NCI-H345 treated with DMSO at 0.1 percent for 48 hours (cell line): ENCODE data around the gene POLR2F.
A peak's percentile ranks its signal among the peaks of the same experiment; 100 is the strongest.
"Not testable (repeated sequence)": the region's sequence is repeated elsewhere in the genome, so short reads cannot be mapped to it uniquely, and the experiment has no call there.

Experiments used
- DNase-seq: peaks from one replicate; lab custom pipeline; 2025; ENCODE audit not compliant: unreplicated experiment; lab: John Stamatoyannopoulos, UW

POLR2F gene

DNA sequence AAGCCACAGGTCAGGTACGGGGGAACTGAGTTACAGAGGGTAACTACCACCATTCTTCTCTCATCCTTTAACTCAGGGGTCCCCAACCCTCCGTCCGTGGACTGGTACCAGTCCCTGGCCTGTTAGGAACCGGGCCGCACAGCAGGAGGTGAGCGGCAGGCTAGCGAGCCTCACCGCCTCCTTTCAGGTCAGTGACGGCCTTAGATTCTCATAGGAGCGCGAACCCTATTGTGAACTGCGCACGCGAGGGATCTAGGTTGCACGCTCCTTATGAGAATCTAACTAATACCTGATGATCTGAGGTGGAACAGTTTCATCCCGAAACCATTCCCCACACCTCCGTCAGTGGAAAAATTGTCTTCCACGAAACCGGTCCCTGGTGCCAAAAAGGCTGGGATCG is 870 bp upstream of the POLR2F start:
- DNase-seq, result not testable (repeated sequence)

DNA sequence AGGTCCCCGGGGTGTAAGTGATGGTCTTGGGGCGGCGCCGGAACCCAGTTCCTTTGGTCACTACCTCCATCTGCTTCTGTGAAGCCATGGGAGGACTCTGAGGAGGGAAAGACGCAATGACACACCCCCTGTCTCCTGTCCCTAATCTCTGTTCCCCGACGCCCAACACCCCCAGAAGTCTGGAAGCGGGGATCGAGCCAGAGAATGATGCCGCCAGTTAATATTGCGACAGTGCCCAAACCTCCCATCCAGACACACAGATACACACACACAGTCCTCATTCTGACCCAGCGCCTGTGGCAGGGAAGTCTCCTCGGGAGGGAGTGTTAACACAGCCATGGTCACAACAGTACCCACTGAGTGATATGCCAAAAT is 450 bp upstream of the POLR2F start:
- DNase-seq, result no peak

DNA sequence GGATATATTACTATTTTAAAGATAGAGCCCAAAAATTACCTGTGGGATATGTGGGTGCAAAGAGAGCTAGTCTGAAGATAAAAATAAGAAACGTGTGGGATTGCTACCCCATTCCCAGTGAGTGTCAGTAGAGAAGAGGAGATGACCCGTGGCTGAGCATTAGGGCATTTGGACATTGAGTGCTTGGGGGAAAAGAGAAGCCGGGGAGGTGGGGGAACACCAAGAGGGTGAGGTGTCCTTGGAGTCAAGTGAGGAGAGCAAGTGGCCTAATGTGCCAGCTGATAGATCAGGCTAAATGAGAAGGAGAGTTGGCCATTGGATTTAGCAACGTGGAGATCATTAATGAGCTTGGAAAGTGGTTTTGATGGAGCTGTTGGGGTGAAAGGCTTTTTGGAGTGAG is 1.2 kb downstream of the POLR2F start:
- DNase-seq, result no peak

DNA sequence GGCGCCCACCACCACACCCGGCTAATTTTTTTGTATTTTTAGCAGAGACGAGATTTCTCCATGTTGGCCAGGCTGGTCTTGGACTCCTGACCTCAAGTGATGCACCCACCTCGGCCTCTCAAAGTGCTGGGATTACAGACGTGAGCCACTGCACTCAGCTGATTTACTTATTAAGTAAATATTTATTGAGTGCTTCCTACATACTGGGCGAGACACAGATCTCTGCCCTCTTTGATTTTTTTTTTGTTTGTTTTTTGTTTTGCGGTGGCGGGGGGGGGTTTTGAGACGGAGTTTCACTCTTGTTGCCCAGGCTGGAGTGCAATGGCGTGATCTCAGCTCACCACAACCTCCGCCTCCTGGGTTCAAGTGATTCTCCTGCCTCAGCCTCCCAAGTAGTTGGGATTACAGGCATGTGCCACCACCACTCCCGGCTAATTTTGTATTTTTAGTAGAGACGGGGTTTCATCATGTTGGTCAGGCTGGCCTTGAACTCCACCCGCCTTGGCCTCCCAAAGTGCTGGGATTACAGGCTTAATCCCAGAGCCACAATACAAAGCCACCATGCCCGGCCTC is 2.4 kb downstream of the POLR2F start:
- DNase-seq, result not testable (repeated sequence)

DNA sequence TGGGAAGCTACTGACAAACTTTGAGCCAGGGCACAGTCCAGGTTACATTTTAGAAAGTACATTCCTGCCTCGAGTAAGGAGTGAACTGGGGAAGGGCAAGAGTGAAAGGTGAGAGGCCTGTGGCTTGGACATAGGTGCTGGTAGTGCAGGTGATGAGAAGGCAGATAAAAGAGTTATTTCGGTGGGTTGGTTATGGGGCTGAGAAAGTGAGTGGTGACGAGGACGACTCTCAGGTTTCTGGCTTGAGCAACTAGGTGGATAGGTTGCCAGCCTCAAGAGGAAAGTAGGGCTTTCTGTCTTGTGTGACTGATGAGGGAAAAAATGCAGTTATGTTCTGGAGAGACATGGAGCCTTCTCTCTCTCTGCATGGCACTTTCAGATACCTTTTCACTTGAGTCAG is 3.7 kb downstream of the POLR2F start:
- no peak for DNase-seq

DNA sequence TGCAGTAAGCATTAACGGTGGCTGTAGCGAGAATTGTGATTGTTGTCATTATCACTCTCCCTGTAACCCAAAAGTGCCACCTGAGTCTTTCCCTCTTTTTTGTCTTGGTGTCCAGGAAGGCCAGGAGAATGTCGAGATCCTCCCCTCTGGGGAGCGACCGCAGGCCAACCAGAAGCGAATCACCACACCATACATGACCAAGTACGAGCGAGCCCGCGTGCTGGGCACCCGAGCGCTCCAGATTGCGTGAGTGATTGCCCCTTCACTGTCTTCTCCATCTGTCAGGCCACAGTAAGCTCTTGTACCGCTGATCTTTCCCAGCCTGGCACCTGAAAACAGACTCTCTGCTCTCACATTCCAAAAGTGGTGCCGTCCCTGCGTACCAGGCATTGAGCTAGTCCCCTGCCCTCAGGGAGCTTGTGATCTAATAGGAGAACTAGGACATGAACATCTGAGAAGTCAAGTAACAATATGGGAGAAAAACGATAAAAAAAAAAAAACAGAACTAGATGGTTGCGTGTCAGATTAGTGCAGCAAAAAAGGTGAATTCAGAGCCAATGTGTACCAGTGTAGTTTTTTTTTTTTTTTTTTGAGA is 5.8 kb downstream of the POLR2F start:
- DNase-seq, result no peak

DNA sequence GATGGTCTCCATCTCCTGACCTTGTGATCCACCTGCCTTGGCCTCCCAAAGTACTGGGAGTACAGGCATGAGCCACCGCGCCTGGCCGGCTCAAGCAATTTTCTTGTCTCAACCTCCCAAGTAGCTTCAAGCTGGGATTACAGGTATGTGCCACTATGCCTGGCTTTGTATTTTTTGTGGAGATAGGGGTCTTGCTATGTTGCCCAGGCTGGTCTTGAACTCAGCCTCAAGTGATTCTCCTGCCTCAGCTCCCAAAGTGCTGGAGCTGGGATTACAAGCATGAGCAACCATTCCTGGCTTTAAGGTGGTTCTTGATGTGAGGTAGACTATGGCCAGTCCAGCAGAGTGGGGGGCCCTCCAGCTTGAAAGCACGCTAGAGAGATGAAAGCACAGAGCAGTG is 7.6 kb downstream of the POLR2F start:
- DNase-seq, result no peak

DNA sequence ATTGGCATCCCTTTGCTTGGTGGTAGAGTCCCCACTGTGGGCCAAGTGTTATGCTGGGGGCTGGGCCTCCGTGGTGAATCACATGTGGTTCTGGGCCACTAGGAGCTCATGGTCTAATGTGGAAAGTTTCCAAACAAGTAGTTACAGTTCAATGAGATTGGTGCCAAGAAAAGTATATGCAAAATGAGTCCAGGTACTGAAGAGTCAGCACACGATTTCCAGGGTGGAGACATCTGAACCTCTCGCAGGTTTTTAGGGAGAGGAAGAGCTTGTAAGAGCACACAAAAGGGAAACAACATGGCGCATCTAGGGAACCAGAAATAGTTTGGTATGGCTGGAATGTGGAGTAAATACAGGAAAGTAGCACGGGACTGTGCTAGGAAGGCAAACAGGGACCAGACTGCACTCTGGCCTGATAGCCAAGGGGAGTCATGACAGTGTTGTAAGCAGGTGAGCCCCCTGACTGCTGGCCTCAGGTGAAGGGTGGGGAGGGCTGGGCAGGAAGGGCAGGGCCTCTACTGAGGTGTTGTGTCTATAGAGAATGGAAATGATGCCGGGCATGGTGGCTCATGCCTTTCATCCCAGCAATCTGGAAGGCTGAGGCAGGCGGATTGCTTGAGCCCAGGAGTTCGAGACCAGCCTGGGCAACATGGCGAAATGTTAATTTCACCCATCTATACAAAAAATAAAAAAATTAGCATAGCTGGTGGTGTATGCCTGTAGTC is 12.6 kb downstream of the POLR2F start:
- no peak for DNase-seq

DNA sequence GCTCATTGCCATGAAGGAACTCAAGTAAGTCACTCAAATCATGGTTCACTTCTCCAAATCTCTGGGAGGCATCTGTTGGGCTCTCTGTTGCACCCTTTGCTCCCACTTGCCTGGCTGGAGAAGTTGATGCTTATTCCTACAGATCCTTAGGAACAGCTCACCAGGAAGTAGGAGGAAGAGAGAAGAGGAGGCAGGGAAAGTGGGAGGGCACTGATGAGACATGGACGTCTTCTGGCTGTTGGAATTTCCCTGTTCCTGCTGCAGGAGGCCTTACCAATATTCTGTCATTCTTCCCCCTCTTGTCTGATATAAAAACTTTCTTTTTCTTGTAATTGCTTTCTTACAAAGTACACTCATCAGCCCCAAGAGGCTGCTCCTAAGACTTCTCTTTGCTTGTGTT is 13.6 kb downstream of the POLR2F start:
- no peak for DNase-seq

DNA sequence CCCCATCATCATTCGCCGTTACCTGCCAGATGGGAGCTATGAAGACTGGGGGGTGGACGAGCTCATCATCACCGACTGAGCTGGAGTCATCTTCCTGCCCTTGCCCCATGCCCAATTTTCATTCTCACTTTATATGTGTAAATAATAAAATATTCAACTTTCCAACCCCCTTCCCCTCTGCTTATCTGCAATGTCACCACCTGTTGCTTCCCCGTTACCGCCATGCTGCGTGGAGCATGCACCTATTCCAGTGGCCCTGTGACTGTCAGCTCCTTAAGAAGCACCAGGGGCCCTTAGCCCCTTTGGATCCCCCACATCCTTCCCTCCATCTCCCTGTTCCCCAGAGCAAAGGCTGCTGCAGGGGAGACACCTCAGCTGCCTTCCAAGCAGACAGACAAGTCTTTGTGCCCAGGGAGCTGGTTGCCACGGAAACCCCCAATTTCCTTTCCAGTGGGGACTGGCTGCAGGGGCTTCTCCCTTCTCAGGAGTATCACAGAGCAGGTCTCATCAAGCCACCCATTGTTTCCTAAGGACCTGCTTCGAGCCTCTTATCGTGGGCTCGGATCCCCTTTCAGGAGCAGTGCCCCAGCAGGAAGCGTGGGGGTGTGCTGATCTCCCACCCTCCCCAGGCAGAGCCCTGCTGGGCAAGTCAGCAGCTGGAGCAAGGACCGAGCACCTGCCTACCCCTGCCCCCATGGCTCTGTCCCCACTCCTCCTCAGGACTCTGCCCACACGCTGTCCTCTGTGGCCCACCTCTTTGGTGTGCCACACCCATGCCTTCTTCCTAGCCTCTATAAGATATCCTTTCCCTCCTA is 14.3 kb downstream of the POLR2F start:
- no peak for DNase-seq

DNA sequence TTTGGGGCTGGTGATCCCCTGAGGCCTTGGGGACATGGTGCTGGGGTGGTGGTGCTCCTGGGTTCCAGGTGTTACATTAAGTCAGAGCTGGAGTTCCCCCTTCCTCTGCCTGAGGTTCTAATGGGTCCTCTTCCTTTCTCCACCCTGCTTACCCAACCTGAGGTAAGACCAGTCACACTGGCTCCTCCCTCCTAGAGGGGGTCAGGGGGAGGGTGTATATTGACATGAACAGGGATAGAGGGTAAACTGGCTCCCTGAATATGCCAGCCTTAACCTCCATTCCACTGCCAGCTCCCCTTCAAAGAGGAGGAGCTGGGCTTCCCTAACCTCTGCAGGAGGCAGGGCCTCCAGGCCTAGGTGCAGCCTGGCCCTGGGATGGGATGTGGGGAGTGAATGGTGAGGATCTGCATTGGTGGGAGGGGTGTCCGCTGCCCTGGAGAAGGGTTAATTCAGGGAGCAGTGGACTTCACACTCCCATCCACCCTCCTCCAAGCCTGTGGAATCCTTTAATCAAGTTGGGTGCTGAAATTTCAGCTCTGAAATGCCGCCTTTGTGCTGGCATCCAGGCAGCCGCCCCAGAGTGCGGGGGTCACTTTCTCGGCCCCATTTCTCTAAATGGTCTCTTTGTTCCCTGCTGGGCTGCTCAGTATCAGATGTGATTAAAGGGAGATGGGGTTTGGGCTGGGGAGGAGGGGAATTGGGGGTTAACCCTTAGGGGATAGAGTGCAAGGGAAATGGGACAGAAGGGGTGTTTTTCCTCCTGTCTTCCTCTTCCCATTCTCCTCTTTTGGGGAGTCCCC is 15.2 kb downstream of the POLR2F start:
- no peak for DNase-seq

DNA sequence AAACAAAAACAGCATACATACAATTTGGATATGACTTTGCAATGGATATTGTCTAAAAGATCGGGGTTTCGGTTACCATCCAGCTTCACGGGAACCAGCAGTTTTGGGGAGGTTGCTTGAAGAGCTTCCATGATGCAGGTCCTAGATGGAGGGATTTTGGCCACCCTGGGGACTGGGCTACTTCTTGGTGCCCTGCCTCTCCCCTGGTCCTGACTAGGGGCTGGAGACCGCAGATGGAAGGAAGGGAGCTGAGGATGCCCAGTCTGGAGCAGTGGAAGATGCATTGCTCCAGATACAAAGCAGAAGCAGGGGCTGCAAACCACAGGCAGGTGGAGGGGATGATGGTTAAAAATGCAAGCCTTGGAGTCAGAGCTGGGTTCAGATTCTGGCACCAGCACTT is 17.4 kb downstream of the POLR2F start:
- no peak for DNase-seq

DNA sequence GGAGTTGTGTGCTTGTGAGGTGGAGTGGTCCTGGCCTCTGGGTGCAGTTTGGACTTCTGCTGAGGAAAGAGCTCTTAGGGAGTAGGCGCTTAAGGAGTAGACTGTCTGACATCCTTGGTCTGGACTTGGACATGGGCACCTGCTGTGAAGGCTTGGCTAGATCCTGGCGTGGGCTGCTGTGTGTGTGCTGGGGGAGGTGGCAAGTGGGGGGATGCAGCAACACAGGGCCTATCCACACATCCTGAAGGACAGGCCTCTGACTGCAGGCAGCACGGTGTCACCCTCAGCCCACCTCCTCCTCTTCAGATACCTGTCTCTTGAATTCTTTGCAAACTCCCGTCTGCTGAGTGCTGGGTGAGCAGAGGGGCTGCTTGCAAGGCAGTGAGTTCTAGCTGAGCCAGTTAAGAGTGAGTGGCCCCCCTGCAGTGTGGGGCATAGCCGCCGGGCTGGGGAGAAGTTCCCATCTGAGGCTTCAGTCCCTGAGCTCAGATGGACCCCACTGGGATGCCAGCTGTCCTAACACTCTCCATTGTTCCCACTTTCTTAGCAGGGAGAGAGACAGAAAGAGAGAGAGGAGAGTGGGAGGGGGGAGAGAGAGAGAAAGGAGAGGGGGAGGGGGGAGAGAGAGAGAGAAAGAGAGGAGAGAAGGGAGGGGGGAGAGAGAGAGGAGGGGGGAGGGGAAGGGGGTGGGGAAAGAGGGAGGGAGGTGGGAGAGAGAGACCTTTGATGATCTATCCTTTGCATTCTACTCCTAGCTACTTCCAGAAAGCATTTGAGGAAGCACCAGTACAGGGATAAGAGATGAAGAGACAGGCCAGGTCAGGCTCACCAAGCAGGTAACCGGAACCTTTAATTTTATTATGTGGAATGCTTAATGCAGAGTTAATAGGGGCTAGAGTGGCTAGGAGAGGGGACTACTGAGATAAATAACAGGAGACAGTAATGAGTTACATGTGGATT is 18.3 kb downstream of the POLR2F start:
- peak; percentile 12 for DNase-seq

DNA sequence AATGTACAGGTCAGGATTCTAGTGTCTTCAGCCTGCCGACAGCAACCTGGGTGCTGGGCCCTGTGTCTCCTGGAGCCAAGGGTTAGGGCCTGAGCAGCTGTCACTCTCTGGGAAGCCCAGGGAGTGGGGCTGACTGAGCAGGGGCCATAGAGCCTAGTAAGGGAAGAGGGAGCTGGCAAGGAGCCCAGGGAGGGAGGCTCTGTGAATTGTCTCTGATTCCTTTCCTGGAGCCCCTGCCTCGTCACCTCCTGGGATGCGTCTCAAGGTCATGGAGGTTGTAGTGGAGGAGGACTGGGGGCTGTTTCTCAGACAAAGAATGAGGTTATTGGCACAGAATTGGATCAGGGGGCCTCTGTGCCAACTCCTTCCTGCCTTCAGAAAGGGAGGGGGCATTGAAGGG is 19.0 kb downstream of the POLR2F start:
- peak; percentile 19 for DNase-seq

DNA sequence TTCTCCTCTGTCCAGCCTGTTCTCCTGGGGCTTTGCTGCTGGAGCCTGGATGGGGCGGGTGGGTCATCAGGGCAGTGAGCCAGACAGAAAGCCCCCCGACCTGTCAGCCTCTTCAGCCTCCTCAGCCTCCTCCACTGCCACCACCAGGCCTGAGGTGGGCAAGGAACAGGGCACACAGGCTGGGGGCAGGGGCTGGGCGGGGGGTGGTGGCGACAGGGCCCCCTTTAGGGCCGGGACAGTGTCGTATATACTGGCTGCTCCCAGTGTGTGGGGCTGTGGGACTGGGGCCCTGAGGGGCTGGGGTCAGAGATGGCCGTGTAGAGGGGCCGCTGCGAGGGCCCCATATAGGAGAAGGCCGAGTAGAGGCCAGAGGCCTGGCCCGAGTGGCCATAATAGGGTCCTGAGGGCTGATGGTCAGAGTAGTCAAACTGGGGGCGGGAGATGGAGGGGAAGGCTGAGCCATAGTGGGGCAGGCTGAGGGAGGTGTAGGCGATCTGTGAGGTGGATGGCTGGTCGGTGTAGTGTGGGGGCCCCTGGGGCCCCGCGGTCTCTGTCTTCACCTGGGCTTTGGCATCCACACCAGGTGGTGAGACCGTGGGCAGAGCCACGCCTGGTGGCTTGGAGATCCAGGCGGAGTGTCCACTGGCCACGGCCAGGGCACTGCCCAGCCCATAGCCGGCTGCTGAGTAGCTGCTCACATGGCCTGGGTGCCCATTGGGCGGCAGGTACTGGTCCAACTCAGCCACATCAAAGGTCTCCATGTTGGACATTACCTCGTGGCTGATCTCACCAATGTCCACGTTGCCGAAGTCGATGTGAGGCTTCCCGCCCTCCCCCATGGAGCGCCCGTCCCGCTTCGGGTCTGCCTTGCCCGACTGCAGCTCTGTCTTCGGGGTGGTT is 20.0 kb downstream of the POLR2F start:
- no peak for DNase-seq

DNA sequence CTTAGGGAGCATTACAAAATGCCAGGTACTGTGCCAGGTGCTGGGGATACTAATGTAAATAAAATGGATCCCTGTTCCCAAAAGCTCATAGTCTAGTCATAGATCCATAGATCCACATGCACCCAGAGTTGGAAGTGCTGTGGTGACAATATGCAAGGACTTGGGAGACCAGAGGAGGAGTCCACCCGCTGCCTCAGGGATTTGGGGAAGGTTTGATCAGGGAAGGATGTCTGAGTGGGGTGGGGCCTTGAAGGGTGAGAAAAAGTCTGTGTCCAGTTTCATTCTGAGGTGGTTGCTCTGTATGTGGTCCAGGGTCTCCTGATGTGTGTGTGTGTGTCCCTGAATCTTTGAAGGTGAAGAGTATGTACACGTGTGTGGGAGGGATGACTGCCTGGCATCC is 21.7 kb downstream of the POLR2F start:
- DNase-seq, result no peak

DNA sequence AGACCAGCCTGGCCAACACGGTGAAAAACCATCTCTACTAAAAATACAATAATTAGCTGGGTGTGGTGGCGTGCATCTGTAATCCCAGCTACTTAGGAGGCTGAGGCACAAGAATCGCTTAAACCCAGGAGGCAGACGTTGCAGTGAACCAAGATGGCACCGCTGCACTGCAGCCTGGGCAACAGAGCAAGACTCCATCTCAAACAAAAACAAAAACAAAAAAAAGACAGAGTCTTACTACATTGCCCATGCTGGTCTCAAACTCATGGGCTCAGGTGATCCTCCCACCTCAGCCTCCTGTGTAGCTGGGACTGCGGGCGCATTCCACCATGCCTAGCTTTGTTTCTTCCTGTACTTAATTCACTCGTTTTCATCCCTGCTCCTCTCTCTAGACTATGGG is 22.5 kb downstream of the POLR2F start:
- DNase-seq, result not testable (repeated sequence)

DNA sequence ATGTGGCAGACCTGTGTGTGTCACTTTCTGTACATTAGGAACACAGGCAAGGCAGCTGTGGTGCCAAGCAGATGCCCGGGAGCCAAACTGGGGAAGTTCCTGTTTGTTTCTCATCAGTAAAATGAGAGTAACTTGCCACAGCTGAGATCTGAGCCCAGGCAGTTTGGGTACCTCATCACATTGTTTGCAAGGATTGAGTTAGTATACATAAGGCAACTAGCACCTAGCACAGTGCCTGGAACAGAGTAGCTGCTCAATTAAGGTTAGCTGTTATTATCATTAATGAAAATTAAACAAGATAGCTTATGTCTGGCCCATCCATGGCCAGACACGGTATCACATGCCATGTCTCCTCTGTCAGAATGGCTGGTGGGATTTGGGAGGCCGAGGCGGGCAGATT is 23.0 kb downstream of the POLR2F start:
- no peak for DNase-seq

DNA sequence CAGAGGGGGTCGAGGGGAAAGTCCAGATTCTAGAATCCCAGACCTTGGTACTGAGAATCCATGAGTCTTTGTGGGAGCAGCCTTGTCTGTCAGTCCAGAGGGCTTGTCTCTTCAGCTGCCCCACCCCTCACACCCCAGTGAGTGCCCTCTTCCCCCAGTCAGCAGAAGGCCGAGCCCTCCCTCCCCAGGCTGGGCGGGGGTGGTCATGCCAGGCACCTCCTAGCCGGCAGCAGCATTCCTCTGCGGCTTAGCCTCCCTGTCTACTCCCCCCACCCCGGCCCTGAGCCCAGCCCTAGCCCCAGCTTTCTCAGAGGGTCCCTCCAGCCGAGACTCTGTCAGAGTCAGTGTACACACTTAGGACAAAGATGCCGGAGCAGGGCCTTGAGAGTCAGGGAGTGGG is 26.3 kb downstream of the POLR2F start:
- no peak for DNase-seq
